ENCODE measurements around the gene NKIRAS1. TPM values are rescaled to one million over a fixed set of nuclear protein-coding genes. Genes with fewer than 3 reads are reported as not detected.

NKIRAS1 gene
- total RNA-seq, 4 donors from 2014 or later, result 25.1 to 42.1 (median 34.7) TPM

DNA sequence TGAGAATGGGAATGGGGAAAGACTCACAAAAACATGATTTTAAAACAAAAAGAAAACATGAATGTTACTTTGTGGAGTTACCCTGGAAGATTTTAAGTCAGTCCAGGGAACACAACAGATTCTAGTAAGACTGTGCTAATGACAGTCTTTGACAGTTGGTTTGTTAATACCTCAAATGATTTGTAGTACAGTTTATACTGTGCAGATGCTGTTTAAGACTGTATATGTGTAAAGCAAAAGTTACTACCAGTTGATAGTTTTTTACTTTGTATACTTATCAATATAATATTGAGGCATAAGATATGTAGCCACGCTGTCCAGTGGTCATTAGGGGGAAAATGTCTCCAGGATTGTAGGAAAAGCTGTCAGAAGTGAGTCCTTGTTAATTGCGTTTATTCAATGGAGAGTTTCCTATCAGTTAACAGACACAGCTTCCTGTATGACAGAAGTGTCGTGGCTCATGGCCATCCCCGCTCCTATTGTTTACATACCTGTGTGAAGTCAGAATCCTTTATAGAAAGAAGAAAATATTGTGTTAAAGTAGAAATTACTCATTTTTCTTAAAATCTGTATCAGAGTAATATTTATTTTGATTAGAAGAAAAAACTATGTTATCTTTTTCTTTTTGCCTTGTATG is 36.0 kb downstream of the NKIRAS1 start:
- intact Hi-C loops (cut with DNase I; ENCODE audit: low total_unique reads) (no loop called here), in situ Hi-C loops (cut with MboI; ENCODE audit: low sequenced_read_pairs in 4 of 4) (loop anchor here in 2 of 4 donors (25.0 kb wide), 2 partner anchors 356 to 806 kb away; no protein-coding TSS in a partner anchor)
- TF ChIP-seq POLR2A (IDR thresholded peaks at IDR 0.05), result no peak
- no peak for TF ChIP-seq CTCF (IDR thresholded peaks at IDR 0.05 in 4 of 5, conservative IDR thresholded peaks at IDR 0.05 in 1 of 5)
- Histone ChIP-seq H3K4me1 (peaks cover 30 to 32% of the 10 kb centered on the region in 2 donors), H3K9me3 (no peaks in the 10 kb centered on the region), H3K36me3 (no peaks in the 10 kb centered on the region), H3K4me3 (no peak overlapping the region), H3K27me3 (no peaks in the 10 kb centered on the region), H3K27ac (no peak overlapping the region)
- DNase-seq (no peak), ATAC-seq (no peak)

DNA sequence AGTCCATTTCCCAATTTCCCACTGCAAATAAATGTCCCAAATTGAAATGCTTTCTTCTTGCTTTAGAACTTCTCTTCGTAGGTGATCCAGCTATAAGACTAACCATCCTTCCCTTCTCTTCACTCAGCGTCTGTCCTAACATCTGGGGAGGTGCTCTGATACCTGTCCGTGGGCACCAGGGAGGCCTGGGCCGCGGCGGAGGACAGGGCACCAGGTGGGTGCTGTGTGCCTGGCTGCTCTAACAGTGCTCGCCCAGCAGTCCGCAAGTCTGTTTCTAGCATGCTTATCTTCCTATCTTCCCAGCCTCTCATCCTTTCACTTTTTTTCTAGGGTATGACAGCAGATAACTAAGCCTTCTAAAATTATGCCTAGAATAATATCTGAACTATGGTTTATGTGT is 37.3 kb downstream of the NKIRAS1 start:
- H3K4me1 ChIP-seq, result peaks cover 41 to 45% of the 10 kb centered on the region in 2 donors
- H3K9me3 ChIP-seq, result no peaks in the 10 kb centered on the region
- ATAC-seq (no peak), DNase-seq (no peak)
- H3K4me3 ChIP-seq, result no peak overlapping the region
- H3K27ac ChIP-seq, result no peak overlapping the region
- in situ Hi-C loops (cut with MboI; ENCODE audit: low sequenced_read_pairs in 4 of 4) (loop anchor here in 2 of 4 donors (25.0 kb wide), 2 partner anchors 358 to 808 kb away; no protein-coding TSS in a partner anchor), intact Hi-C loops (cut with DNase I; ENCODE audit: low total_unique reads) (loop anchor here (5.0 kb wide), 1 partner anchor 37 kb away; no protein-coding TSS in a partner anchor)
- TF ChIP-seq POLR2A (IDR thresholded peaks at IDR 0.05) (no peak), CTCF (IDR thresholded peaks at IDR 0.05 in 4 of 5, conservative IDR thresholded peaks at IDR 0.05 in 1 of 5) (no peak)
- no peaks in the 10 kb centered on the region for H3K36me3 ChIP-seq
- H3K27me3 ChIP-seq, result no peaks in the 10 kb centered on the region

GRCh38 chr3:23877329-23877980 is 39.3 kb downstream of the NKIRAS1 start:
- H3K4me1 ChIP-seq, result peaks cover 56% of the 10 kb centered on the region in 2 donors

GRCh38 chr3:23876923-23877322 is 39.9 kb downstream of the NKIRAS1 start:
- intact Hi-C loops (cut with DNase I; ENCODE audit: low total_unique reads), result loop anchor here (5.0 kb wide), 1 partner anchor 35 kb away; no protein-coding TSS in a partner anchor
- Histone ChIP-seq H3K4me1 (peaks cover 56% of the 10 kb centered on the region in 2 donors), H3K27ac (no peak overlapping the region), H3K27me3 (no peaks in the 10 kb centered on the region), H3K4me3 (no peak overlapping the region), H3K36me3 (no peaks in the 10 kb centered on the region), H3K9me3 (no peaks in the 10 kb centered on the region)
- TF ChIP-seq CTCF (IDR thresholded peaks at IDR 0.05 in 4 of 5, conservative IDR thresholded peaks at IDR 0.05 in 1 of 5) (no peak), POLR2A (IDR thresholded peaks at IDR 0.05) (no peak)
- in situ Hi-C loops (cut with MboI; ENCODE audit: low sequenced_read_pairs in 4 of 4), result loop anchor here in 2 of 4 donors (25.0 kb wide), 2 partner anchors 360 to 810 kb away; no protein-coding TSS in a partner anchor
- DNase-seq, result no peak
- no peak for ATAC-seq

More at GRCh38 chr3:23877329-23877980, 39.3 kb downstream of the NKIRAS1 start:
- intact Hi-C loops (cut with DNase I; ENCODE audit: low total_unique reads), result loop anchor here (5.0 kb wide), 1 partner anchor 35 kb away; no protein-coding TSS in a partner anchor
- no peaks in the 10 kb centered on the region for H3K27me3 ChIP-seq
- H3K27ac ChIP-seq, result no peak overlapping the region
- H3K4me3 ChIP-seq, result no peak overlapping the region
- in situ Hi-C loops (cut with MboI; ENCODE audit: low sequenced_read_pairs in 4 of 4), result loop anchor here in 2 of 4 donors (25.0 kb wide), 2 partner anchors 360 to 810 kb away; no protein-coding TSS in a partner anchor
- DNase-seq (peak in 1 of 2 donors; percentile 33), ATAC-seq (peak in 1 of 2 donors; percentile 9)
- TF ChIP-seq POLR2A (IDR thresholded peaks at IDR 0.05) (no peak), CTCF (IDR thresholded peaks at IDR 0.05 in 4 of 5, conservative IDR thresholded peaks at IDR 0.05 in 1 of 5) (no peak)
- no peaks in the 10 kb centered on the region for H3K36me3 ChIP-seq
- H3K9me3 ChIP-seq, result no peaks in the 10 kb centered on the region
